Activated CD8-positive, alpha-beta memory T cell treated with anti-CD3 and anti-CD28 coated beads, Interleukin-2, amount 50 U/mL, for 4 hours (primary cell): ENCODE results near the gene PIWIL4.

ENCODE experiments used
- DNase-seq: peaks from one replicate; pipeline ENCODE4 v3.0.0-alpha.2; 2020

Gene PIWIL4

DNA sequence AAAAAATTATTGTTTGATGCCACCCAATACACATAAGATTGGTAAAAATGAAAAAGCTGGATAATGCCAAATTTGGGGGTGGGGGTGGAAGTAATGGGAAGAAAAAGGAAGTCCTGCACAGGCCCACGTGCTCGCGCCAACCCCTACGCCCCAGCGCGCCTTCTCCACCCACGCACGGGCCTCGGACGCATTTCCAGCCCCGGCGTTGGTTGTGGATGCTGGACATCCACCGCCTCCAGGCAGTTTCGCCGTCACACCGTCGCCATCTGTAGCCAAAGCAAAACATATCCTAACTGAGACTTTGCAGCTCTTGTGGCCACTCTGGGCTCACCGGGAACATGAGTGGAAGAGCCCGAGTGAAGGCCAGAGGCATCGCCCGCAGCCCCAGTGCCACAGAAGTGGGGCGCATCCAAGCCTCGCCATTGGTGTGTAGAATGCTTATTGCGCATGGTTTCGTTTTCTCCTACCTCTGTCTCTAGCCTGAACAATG, at the start of gene PIWIL4:
TSS of gene PIWIL4 (plus strand) at position 188 of the 490 bp plus-strand sequence. CDS start at position 339, 151 bp downstream.
- DNase-seq = no peak

DNA sequence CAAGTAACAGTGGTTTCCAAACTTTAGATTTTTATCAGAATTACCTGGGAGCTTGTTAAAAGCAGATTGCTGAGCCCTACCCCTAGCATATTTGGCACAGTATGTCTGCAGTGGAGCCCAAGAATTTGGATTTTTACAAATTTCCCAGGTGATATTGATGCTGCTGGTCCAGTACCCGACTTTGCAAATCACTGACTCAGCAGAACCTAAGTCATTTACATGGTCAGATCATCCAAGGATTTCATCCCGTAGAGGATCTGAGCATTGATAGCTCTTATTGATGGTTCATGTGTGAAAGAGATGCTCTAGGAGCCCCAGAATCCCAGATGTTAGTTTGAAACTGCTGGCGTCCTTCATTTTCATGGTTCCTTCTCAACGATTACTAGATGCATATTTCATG, 48.9 kb upstream of the PIWIL4 start:
- DNase-seq = no peak

DNA sequence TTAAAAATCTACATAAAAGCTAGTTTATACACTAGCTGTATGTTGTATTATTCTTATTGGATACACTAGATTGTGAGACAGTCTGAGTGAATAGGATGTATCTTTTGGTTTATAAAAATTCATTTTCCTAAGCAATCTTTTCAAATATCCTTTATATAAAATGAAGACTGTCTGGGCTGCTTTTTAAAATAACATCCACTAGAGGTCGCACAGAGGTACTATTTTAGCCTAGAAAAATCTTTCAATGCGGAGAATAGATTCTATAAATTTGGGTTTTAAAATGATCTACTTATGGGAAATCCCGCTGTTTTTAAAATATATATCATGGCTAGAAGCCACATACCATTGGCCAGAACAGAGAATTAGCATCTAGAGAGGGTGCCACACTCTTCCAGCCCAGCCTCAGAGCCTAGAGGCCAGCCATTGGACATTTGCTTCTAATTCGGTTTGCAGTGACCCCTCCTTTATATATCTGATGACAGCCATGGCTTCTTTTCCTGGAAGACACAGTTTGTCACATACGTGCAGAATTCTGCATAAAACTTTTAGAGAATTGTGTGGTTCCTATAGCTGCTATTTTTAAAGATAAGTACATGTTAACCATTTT, 47.6 kb upstream of the PIWIL4 start:
- no peak for DNase-seq

DNA sequence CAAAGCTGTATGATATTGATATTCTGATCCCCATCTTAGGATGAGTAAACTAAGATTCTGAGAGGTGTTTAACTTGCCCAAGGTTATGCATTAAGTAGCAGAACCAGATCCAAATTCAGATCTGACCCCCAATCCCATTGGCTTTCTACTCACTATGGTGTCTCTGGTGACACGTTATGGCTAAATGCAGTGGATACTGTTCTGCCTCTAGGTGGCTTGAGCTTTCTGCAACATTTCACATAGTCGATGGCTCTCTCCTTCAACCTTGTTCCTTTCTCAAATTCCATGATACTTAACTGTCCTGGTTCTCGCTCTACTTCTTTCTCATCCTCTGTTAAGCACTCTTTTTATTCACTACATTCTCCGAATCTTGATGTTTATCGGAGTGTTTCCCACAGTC, 45.5 kb upstream of the PIWIL4 start:
- no peak for DNase-seq

DNA sequence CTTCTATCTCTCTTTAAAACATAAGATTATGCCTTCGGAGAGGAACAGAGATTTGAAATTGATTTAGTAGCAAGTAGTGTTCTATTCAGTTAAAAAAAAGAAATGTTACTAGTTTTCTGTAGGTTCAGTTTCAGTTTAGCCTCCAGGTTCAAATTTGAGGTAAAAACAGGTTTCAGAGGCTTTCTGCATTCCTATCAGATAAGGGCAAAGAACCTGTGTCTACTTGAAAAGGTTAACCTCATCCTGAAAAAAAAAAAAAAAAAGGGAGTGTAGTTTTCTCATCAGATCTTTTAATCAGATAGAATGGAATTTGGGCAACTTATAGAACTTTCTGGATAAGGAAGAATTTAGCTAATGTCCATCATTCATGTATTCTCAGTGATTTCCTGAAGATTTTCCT, 42.8 kb upstream of the PIWIL4 start:
- no peak for DNase-seq

DNA sequence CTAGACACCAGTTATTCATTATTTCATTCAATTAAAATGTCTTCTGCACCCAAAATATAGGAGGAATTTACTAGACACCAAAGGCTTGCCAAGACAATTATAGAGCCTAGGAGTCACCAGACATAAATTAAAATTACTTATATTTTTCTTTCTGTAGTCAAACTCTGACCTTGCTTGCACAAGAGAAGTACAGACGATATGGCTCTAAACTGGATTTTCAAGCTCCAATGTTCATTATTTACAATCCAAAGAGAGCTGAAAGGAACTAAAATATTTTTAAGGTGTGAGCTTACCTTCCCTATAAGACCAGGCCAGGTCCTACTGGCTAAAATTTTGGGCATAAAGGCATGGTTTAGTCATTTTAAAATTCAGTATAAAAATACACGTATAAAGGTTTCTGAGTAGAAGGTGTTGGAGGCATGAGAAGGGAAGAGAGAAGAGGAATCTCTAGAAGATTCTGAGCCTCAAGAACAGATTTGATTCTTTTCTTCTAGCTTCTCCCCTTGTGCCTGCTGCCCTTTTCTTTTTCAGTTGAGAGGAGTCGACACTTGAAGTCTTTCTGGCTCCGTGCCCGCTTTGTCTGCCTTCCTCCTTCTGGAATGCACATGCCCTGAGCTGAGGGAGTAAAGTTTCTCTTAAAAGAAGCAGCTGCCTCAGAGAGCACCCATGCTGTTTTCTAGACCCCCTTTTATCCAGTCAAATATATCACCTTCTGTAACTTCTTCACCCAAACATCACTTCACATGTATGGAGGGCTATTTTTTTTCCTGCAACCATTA, 41.4 kb upstream of the PIWIL4 start:
- DNase-seq = no peak

DNA sequence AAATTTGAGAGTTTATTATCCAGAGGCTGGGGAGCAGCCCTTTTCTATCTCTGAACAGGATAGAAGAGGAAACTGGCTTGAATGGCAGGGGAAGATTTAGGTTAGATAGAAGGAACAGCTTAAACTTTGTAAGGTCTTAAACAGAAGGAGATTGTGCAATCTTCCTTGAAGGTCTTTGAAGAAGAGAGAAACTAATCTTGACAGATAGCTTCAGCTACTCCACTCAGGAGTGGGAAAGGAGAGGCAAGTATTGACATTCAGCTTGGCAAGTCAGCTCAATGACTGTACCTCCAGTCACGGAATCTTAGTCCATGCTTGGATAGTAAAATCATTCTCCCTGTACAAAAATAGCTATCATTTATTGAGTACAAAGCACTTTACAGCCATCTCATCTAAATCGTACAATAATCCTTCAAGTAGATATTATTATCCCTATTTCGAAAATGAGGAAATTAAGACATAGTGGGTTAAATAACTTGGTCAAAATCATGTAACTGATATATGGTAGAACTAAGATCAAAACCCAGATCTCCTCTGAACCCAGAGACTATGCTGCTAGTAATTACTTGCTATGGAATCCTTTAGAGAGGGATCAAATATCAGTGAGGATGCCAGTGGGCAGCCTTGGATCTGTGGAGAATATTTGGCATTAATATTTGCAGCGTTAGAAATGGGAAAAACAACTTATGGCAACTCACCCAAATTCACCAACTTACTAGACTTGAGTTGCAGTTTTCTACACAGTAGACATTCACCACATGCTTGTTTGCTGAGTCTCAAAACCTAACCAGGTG, 40.3 kb upstream of the PIWIL4 start:
- no peak for DNase-seq

DNA sequence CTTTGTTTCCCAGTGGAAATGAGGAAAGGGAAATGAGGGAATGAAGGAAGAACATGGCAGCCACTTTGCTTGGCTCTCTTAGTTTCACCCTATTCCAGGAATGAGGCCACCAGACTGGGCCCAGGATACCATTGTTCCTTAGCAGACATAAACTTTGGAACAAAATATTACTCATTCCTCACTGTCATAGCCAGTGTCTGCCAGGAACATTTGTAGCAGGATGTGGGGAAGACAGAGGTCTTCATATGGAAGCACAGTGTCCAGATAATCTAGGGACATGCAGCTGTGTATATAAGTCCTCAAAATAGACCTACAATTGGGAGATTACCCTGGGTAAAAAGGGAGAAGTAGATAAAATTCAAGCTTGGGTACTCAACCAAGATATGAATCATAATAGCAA, 38.6 kb upstream of the PIWIL4 start:
- no peak for DNase-seq

DNA sequence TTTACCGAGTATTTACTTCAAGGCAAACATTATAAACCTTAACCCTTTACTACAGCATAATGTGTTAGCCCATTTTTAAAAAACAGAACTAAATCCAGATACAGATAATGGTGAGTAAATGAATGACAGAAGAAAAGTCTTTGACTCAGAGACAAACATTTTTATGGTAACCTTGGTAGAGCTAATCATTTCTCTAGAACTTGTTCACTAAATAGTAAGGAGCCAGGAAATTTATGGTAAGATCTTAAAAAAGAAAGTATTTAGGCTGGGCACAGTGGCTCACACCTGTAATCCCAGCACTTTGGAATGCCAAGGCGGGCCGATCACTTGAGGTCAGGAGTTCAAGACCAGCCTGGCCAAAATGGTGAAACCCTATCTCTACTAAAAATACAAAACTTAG, 35.0 kb upstream of the PIWIL4 start:
- DNase-seq = no peak

DNA sequence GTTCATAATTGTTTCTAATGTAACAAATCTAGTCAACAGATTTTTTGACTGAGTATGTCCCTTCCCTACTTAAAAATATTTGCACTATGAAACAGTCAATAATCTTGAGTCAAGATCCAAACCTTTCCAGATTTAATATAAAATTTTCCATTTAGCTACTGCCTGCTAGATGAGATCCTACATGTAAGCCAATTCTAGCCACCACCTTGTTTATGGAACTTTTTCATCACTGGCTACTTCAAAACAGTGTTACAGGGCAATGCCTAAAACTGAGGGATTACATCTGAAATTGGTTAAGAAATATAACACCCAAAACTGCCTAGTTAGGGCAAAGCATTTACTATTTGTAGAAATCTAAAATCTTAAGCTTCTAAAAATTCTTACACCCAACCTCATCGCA, 34.0 kb upstream of the PIWIL4 start:
- DNase-seq = no peak

DNA sequence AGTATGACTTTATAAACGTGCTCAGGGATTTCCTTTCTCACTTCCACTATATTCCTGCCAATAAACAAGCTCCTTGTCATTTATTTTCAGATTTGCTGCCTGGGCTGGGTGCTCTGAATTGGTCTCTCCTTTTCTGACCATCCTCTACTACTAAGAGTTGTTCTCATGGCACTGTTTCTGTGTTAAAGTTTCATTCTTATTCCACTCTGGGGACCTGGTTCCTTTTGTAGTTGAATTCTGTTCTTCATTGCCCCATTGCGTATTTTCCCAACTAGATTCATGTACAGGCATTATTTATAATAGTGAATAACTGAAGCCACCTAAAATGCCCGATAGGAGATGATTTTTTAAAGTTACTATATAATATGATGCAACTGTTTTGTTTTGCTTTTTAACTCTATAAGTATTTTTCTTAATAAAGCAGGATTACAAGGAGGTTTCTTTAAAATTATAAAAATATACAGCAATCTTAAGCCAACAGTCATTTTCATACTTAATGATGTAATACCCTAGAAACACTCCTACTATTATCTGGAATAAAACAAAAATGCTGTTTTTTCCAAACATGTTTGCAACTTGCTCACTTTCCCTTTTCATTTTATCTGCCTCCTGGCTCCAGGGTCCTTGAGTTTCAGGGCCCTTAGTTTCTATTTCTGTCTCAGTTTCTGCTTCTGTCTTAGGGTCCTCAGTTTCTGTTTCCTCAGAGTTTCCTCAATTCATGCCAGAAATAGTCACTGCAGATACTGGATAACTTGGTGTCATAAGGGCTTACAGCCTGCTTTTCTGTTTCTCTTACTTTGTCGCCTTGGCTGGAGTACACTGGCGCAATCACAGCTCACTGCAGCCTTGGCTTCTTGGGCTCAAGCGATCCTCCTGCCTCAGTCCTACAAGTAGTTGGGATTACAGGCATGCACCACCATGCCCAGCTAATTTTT, 33.2 kb upstream of the PIWIL4 start:
- no peak for DNase-seq

DNA sequence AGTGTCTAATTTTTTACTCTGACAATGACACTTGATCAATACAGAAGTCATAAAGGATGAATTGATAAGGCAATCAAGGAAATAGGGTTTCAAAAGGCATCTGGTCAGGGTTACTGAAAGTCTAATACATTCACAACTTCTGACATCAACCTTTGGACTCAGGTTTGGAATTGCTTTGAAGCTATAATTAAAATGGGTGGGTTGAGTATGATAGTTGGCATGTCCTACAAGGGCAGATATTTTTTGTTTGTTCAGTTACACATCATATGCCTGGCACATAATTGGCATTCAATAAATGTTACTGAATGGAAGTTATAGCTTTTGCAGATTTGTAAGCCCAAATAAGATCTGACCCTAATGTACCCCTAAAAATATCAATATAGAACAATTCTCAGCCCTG, 30.8 kb upstream of the PIWIL4 start:
- no peak for DNase-seq

DNA sequence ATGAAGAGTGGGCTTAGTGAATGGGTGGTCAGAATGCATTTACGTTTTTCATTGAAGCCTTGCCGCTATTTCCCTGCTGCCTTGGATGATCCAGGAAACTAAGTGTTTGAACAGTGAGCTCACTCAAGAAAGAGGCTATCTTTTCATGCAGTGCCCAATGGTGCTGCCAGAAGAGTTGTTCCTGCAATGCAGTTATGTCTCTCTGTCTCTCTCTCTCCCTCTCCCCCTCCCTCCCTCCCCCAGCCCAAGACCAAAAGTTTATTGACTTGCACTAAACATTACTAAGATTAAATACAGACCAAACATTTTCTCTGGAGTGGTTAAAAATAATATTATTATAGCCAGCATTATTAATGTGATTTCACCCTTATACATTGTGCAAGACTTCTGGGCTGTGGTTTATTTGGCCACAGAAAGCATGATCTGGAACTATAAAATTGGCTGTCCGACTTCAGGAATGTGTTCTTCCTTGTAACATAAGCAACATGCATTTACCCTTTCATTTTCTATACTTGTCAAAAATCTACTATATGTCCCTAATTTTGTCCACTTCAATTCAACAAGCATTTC, 30.1 kb upstream of the PIWIL4 start:
- no peak for DNase-seq

DNA sequence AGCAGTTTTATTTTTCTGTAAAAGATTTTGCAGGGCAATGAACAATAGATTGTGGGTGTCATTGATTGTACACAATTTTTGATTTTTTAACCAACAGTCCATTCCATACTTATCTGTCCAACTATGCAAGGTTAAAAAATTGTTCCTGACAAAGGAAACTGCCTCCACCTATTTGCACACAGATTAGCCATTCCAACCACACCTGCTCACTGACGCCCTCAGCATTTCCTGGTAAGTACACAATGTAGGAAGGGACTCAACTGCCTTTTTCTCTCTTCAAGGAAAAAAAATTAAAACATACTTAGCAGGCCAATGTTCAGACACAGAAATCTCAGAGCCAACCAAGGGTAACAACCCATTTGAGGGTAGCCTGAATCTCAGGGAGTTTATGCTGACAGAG, 27.7 kb upstream of the PIWIL4 start:
- no peak for DNase-seq

DNA sequence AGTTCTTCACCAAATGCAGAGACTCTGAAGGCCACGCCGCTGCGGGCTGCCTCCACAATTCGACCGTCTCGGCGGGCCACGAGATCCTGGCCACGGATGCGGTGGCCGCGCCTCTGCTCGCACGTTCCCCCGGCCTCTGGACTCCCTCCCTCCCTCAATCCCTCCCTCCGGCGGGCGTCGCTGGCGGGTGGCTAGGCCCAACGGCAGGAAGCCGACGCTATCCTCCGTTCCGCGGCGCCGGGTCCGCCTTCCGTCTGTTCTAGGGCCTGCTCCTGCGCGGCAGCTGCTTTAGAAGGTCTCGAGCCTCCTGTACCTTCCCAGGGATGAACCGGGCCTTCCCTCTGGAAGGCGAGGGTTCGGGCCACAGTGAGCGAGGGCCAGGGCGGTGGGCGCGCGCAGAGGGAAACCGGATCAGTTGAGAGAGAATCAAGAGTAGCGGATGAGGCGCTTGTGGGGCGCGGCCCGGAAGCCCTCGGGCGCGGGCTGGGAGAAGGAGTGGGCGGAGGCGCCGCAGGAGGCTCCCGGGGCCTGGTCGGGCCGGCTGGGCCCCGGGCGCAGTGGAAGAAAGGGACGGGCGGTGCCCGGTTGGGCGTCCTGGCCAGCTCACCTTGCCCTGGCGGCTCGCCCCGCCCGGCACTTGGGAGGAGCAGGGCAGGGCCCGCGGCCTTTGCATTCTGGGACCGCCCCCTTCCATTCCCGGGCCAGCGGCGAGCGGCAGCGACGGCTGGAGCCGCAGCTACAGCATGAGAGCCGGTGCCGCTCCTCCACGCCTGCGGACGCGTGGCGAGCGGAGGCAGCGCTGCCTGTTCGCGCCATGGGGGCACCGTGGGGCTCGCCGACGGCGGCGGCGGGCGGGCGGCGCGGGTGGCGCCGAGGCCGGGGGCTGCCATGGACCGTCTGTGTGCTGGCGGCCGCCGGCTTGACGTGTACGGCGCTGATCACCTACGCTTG, 23.2 kb upstream of the PIWIL4 start, which contains the start of gene FUT4:
TSS of gene FUT4 (plus strand) at position 227 of the 951 bp plus-strand sequence. CDS start at position 440, 213 bp downstream.
- DNase-seq = peak; percentile 68

DNA sequence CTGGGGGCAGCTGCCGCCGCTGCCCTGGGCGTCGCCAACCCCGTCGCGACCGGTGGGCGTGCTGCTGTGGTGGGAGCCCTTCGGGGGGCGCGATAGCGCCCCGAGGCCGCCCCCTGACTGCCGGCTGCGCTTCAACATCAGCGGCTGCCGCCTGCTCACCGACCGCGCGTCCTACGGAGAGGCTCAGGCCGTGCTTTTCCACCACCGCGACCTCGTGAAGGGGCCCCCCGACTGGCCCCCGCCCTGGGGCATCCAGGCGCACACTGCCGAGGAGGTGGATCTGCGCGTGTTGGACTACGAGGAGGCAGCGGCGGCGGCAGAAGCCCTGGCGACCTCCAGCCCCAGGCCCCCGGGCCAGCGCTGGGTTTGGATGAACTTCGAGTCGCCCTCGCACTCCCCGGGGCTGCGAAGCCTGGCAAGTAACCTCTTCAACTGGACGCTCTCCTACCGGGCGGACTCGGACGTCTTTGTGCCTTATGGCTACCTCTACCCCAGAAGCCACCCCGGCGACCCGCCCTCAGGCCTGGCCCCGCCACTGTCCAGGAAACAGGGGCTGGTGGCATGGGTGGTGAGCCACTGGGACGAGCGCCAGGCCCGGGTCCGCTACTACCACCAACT, 22.4 kb upstream of the PIWIL4 start:
- DNase-seq = peak; percentile 14

DNA sequence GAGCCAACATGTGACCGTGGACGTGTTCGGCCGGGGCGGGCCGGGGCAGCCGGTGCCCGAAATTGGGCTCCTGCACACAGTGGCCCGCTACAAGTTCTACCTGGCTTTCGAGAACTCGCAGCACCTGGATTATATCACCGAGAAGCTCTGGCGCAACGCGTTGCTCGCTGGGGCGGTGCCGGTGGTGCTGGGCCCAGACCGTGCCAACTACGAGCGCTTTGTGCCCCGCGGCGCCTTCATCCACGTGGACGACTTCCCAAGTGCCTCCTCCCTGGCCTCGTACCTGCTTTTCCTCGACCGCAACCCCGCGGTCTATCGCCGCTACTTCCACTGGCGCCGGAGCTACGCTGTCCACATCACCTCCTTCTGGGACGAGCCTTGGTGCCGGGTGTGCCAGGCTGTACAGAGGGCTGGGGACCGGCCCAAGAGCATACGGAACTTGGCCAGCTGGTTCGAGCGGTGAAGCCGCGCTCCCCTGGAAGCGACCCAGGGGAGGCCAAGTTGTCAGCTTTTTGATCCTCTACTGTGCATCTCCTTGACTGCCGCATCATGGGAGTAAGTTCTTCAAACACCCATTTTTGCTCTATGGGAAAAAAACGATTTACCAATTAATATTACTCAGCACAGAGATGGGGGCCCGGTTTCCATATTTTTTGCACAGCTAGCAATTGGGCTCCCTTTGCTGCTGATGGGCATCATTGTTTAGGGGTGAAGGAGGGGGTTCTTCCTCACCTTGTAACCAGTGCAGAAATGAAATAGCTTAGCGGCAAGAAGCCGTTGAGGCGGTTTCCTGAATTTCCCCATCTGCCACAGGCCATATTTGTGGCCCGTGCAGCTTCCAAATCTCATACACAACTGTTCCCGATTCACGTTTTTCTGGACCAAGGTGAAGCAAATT, 21.7 kb upstream of the PIWIL4 start:
- DNase-seq = no peak

DNA sequence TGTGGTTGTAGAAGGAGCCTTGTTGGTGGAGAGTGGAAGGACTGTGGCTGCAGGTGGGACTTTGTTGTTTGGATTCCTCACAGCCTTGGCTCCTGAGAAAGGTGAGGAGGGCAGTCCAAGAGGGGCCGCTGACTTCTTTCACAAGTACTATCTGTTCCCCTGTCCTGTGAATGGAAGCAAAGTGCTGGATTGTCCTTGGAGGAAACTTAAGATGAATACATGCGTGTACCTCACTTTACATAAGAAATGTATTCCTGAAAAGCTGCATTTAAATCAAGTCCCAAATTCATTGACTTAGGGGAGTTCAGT, 21.1 kb upstream of the PIWIL4 start:
- DNase-seq = no peak

DNA sequence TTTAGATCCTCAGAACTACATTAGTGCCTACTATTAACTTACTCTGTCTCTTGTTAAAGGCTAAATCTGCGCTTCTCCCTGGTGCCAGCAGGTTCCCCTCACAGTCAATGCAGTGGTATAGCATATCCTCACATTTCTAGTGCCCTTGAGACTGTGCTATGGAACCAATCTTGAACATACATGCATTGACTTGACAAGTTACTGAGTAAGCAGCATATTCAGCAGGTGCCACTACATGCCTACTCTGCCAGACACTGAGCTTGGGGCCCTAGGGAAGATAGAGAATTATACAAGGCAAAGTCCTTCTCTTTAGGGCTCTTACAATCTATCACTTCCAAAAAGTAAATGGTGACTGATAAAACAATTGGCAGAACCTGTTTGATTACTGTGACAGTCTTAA, 20.3 kb upstream of the PIWIL4 start:
- DNase-seq = no peak

DNA sequence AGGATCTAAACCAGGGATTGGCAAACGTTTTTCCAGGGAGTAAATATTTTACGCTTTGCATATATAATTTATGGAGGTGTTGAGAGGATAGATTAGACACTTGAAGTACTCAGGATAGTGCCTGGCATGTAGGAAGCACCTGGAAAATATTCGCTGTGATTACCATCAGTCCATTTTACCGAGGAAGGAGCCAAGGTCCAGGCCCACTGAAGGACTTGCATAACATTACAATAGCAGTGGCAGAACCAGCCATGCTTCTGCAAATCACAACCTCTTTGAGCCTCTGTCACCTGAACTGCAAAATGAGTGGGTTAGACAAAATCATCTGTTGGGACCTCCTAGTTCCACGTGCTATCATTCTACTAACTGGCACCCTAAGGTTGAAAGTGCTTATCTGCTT, 18.0 kb upstream of the PIWIL4 start:
- no peak for DNase-seq
